ENCODE data around the gene LTB4R2.

Gene LTB4R2

GRCh38 chr14:24330973-24331674 is 21.2 kb downstream of the LTB4R2 start:
- peaks cover 8% of the 10 kb centered on the region for H3K27me3 ChIP-seq (replicated peaks; ENCODE audit: control insufficient read depth, insufficient read depth, low read length, poor library complexity, severe bottlenecking)
- no peaks in the 10 kb centered on the region for H3K36me3 ChIP-seq (ENCODE audit: control insufficient read depth, insufficient read depth, low read length)
- no peak overlapping the region for H3K4me3 ChIP-seq (ENCODE audit: insufficient read depth, low read depth, low read length, poor library complexity, severe bottlenecking)
- no peaks in the 10 kb centered on the region for H3K9me3 ChIP-seq (ENCODE audit: control insufficient read depth, low read length)
- H3K4me1 ChIP-seq (ENCODE audit: control insufficient read depth, insufficient read depth, low read length, poor library complexity, severe bottlenecking) = peaks cover 48% of the 10 kb centered on the region
- no peak overlapping the region for H3K27ac ChIP-seq (ENCODE audit: insufficient read depth, low read length, poor library complexity, severe bottlenecking)
- no peak for DNase-seq

GRCh38 chr14:24331731-24332267 is 21.9 kb downstream of the LTB4R2 start:
- DNase-seq = no peak
- no peak overlapping the region for H3K27ac ChIP-seq (ENCODE audit: insufficient read depth, low read length, poor library complexity, severe bottlenecking)
- H3K9me3 ChIP-seq (ENCODE audit: control insufficient read depth, low read length) = no peaks in the 10 kb centered on the region
- peaks cover 8% of the 10 kb centered on the region for H3K27me3 ChIP-seq (replicated peaks; ENCODE audit: control insufficient read depth, insufficient read depth, low read length, poor library complexity, severe bottlenecking)
- peaks cover 48% of the 10 kb centered on the region for H3K4me1 ChIP-seq (ENCODE audit: control insufficient read depth, insufficient read depth, low read length, poor library complexity, severe bottlenecking)
- H3K4me3 ChIP-seq (ENCODE audit: insufficient read depth, low read depth, low read length, poor library complexity, severe bottlenecking) = no peak overlapping the region
- H3K36me3 ChIP-seq (ENCODE audit: control insufficient read depth, insufficient read depth, low read length) = no peaks in the 10 kb centered on the region

- H3K9me3 ChIP-seq (ENCODE audit: control insufficient read depth, low read length) = no peaks in the 10 kb centered on the region
- H3K27me3 ChIP-seq (replicated peaks; ENCODE audit: control insufficient read depth, insufficient read depth, low read length, poor library complexity, severe bottlenecking) = peaks cover 8% of the 10 kb centered on the region
- peaks cover 3% of the 10 kb centered on the region for H3K36me3 ChIP-seq (ENCODE audit: control insufficient read depth, insufficient read depth, low read length)
- peaks cover 44% of the 10 kb centered on the region for H3K4me1 ChIP-seq (ENCODE audit: control insufficient read depth, insufficient read depth, low read length, poor library complexity, severe bottlenecking)
- peak overlapping the region; percentile 43 for H3K4me3 ChIP-seq (ENCODE audit: insufficient read depth, low read depth, low read length, poor library complexity, severe bottlenecking)
- no peak overlapping the region for H3K27ac ChIP-seq (ENCODE audit: insufficient read depth, low read length, poor library complexity, severe bottlenecking)
- DNase-seq = peak; percentile 76 to 80 (median 77)
Observed at GRCh38 chr14:24332268-24332993, 22.5 kb downstream of the LTB4R2 start.

GRCh38 chr14:24334431-24335291 is 24.7 kb downstream of the LTB4R2 start, which contains the start of gene ADCY4:
Gene ADCY4 (minus strand): TSS chr14:24335071. CDS start chr14:24334652, 419 bp downstream.
- H3K4me1 ChIP-seq (ENCODE audit: control insufficient read depth, insufficient read depth, low read length, poor library complexity, severe bottlenecking) = peaks cover 42% of the 10 kb centered on the region
- peaks cover 11% of the 10 kb centered on the region for H3K36me3 ChIP-seq (ENCODE audit: control insufficient read depth, insufficient read depth, low read length)
- peak within 1 kb of the TSS; percentile 10 for H3K4me3 ChIP-seq (ENCODE audit: insufficient read depth, low read depth, low read length, poor library complexity, severe bottlenecking)
- H3K27me3 ChIP-seq (replicated peaks; ENCODE audit: control insufficient read depth, insufficient read depth, low read length, poor library complexity, severe bottlenecking) = peaks cover 8% of the 10 kb centered on the region
- no peak within 1 kb of the TSS for H3K27ac ChIP-seq (ENCODE audit: insufficient read depth, low read length, poor library complexity, severe bottlenecking)
- no peaks in the 10 kb centered on the region for H3K9me3 ChIP-seq (ENCODE audit: control insufficient read depth, low read length)
- DNase-seq = no peak

GRCh38 chr14:24335461-24336171 is 25.7 kb downstream of the LTB4R2 start:
- peaks cover 11% of the 10 kb centered on the region for H3K36me3 ChIP-seq (ENCODE audit: control insufficient read depth, insufficient read depth, low read length)
- peaks cover 45% of the 10 kb centered on the region for H3K4me1 ChIP-seq (ENCODE audit: control insufficient read depth, insufficient read depth, low read length, poor library complexity, severe bottlenecking)
- H3K27me3 ChIP-seq (replicated peaks; ENCODE audit: control insufficient read depth, insufficient read depth, low read length, poor library complexity, severe bottlenecking) = peaks cover 8% of the 10 kb centered on the region
- no peak overlapping the region for H3K4me3 ChIP-seq (ENCODE audit: insufficient read depth, low read depth, low read length, poor library complexity, severe bottlenecking)
- no peak for DNase-seq
- no peaks in the 10 kb centered on the region for H3K9me3 ChIP-seq (ENCODE audit: control insufficient read depth, low read length)
- H3K27ac ChIP-seq (ENCODE audit: insufficient read depth, low read length, poor library complexity, severe bottlenecking) = no peak overlapping the region

GRCh38 chr14:24337144-24337823 is 27.3 kb downstream of the LTB4R2 start:
- Histone ChIP-seq H3K4me3 (ENCODE audit: insufficient read depth, low read depth, low read length, poor library complexity, severe bottlenecking) (no peak overlapping the region), H3K27me3 (replicated peaks; ENCODE audit: control insufficient read depth, insufficient read depth, low read length, poor library complexity, severe bottlenecking) (peaks cover 8% of the 10 kb centered on the region), H3K9me3 (ENCODE audit: control insufficient read depth, low read length) (no peaks in the 10 kb centered on the region), H3K36me3 (ENCODE audit: control insufficient read depth, insufficient read depth, low read length) (peaks cover 11% of the 10 kb centered on the region), H3K27ac (ENCODE audit: insufficient read depth, low read length, poor library complexity, severe bottlenecking) (no peak overlapping the region), H3K4me1 (ENCODE audit: control insufficient read depth, insufficient read depth, low read length, poor library complexity, severe bottlenecking) (peaks cover 37% of the 10 kb centered on the region)
- no peak for DNase-seq

- peaks cover 32% of the 10 kb centered on the region for H3K4me1 ChIP-seq (ENCODE audit: control insufficient read depth, insufficient read depth, low read length, poor library complexity, severe bottlenecking)
- no peak overlapping the region for H3K27ac ChIP-seq (ENCODE audit: insufficient read depth, low read length, poor library complexity, severe bottlenecking)
Observed at GRCh38 chr14:24337824-24338175, 27.9 kb downstream of the LTB4R2 start.

GRCh38 chr14:24338843-24339242 is 28.9 kb downstream of the LTB4R2 start:
- DNase-seq = no peak
- Histone ChIP-seq H3K4me1 (ENCODE audit: control insufficient read depth, insufficient read depth, low read length, poor library complexity, severe bottlenecking) (peaks cover 25% of the 10 kb centered on the region), H3K36me3 (ENCODE audit: control insufficient read depth, insufficient read depth, low read length) (peaks cover 11% of the 10 kb centered on the region), H3K9me3 (ENCODE audit: control insufficient read depth, low read length) (no peaks in the 10 kb centered on the region), H3K4me3 (ENCODE audit: insufficient read depth, low read depth, low read length, poor library complexity, severe bottlenecking) (peak overlapping the region; percentile 76), H3K27me3 (replicated peaks; ENCODE audit: control insufficient read depth, insufficient read depth, low read length, poor library complexity, severe bottlenecking) (peaks cover 8% of the 10 kb centered on the region), H3K27ac (ENCODE audit: insufficient read depth, low read length, poor library complexity, severe bottlenecking) (no peak overlapping the region)

More at GRCh38 chr14:24337824-24338175, 27.9 kb downstream of the LTB4R2 start:
- Histone ChIP-seq H3K4me3 (ENCODE audit: insufficient read depth, low read depth, low read length, poor library complexity, severe bottlenecking) (no peak overlapping the region), H3K36me3 (ENCODE audit: control insufficient read depth, insufficient read depth, low read length) (peaks cover 11% of the 10 kb centered on the region), H3K9me3 (ENCODE audit: control insufficient read depth, low read length) (no peaks in the 10 kb centered on the region), H3K27me3 (replicated peaks; ENCODE audit: control insufficient read depth, insufficient read depth, low read length, poor library complexity, severe bottlenecking) (peaks cover 8% of the 10 kb centered on the region)
- no peak for DNase-seq

Data from effector memory CD4-positive, alpha-beta T cell (primary cell).